22Rv1 (cell line): ENCODE data around the gene EBLN1.

Source experiments
- ZFX ChIP-seq: fragments of 450-650 bp; IDR thresholded peaks from 2 replicates; pipeline ENCODE4 v1.6.1; 2017; ENCODE audit warnings: antibody characterized with exemption, borderline replicate concordance
- TF ChIP-seq, protein P1 (sequence below): fragments of 450-650 bp; IDR thresholded peaks from 2 replicates; pipeline ENCODE4 v1.5.1; 2017; ENCODE audit warnings: mild to moderate bottlenecking

DNA sequence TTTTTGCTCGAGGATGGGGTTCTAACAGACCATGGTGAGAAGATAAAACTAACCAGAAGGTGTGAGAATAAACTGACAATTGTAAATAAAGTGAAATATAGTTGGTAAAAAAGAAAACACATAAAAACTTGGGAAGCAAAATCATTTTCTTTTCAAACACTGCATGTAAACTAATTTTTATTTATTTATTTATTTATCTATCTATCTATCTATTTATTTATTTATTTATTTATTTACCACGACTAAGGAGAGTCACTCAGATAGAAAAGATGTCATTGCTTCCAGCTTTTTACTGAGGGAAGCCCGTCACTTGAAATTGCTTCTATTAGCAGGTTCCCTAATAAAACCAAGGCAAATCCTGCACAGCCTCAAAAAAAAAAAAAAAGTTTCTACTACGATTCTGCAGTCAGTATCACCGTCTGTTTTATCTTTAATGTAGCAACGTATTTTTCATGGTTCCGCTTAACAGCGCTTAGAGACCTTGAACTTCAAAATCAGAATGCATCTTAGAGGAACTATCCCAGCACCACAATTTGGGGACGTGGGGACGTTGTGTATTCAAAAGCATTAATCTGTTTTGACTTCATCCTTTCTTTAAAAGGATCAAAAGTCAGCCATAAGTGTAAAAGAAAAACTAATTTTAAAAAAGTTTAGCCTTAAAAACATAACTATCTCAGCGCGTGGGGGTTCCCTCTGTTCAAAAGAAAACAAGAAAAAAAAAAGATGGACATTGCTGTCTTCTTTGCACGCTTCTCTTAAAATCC, 33.3 kb upstream of the EBLN1 start:
- TF ChIP-seq, protein P1, sequence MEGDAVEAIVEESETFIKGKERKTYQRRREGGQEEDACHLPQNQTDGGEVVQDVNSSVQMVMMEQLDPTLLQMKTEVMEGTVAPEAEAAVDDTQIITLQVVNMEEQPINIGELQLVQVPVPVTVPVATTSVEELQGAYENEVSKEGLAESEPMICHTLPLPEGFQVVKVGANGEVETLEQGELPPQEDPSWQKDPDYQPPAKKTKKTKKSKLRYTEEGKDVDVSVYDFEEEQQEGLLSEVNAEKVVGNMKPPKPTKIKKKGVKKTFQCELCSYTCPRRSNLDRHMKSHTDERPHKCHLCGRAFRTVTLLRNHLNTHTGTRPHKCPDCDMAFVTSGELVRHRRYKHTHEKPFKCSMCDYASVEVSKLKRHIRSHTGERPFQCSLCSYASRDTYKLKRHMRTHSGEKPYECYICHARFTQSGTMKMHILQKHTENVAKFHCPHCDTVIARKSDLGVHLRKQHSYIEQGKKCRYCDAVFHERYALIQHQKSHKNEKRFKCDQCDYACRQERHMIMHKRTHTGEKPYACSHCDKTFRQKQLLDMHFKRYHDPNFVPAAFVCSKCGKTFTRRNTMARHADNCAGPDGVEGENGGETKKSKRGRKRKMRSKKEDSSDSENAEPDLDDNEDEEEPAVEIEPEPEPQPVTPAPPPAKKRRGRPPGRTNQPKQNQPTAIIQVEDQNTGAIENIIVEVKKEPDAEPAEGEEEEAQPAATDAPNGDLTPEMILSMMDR = no peak
- TF ChIP-seq ZFX = no peak
